HEK293 (cell line): Measurements from ENCODE around the gene SLC12A3.

Source experiments
- CTCF ChIA-PET: fragments of 350-600 bp; formaldehyde crosslinking; extraction: SDS; loops from one replicate; lab custom pipeline; 2021; ENCODE audit warnings: antibody characterized with exemption; lab: Yijun Ruan, JAX
- POLR2A ChIA-PET: fragments of 300-600 bp; formaldehyde crosslinking; extraction: SDS; loops from one replicate; lab custom pipeline; 2020; ENCODE audit warnings: antibody characterized with exemption, inconsistent platforms; lab: Yijun Ruan, JAX
- H3K27ac ChIP-seq: fragments of 200-500 bp; sonication (Bioruptor generic); 2 replicates; pipeline ENCODE4 v1.5.1; 2014; ENCODE audit warnings: low read depth, low read length, control low read depth, inconsistent platforms; ENCODE audit errors: extremely low read depth
- H3K36me3 ChIP-seq, 2 experiments: fragments of 200-500 bp in 1 of 2; sonication (Bioruptor generic) in 1 of 2; 1 replicate in 1 of 2; 2 replicates in 1 of 2; pipeline ENCODE4 v1.5.1; 2014 to 2017; ENCODE audit warnings: inconsistent platforms in 2 of 2, low read length in 2 of 2; ENCODE audit not compliant: control insufficient read depth in 2 of 2, insufficient read depth in 1 of 2
- H3K4me1 ChIP-seq: fragments of 200-500 bp; sonication (Bioruptor generic); 2 replicates; pipeline ENCODE4 v1.5.1; 2014; ENCODE audit warnings: mild to moderate bottlenecking, low read length, inconsistent platforms; ENCODE audit not compliant: control insufficient read depth, insufficient read depth
- H3K4me3 ChIP-seq: 2 replicates; pipeline ENCODE4 v1.5.1; 2011; ENCODE audit warnings: low read depth, mild to moderate bottlenecking, control low read depth, low read length, moderate library complexity
- H3K9me3 ChIP-seq: fragments of 200-500 bp; sonication (Bioruptor generic); 2 replicates; pipeline ENCODE4 v1.5.1; 2014; ENCODE audit warnings: low read depth, low read length, inconsistent platforms; ENCODE audit not compliant: control insufficient read depth, insufficient read depth
- HOXA7 ChIP-seq: sonication (generic); formaldehyde crosslinking; IDR thresholded peaks from 2 replicates; pipeline ENCODE4 v1.8.1; 2022; ENCODE audit warnings: missing genetic modification reagents, borderline replicate concordance
- HOXD13 ChIP-seq: sonication (generic); formaldehyde crosslinking; IDR thresholded peaks from 2 replicates; pipeline ENCODE4 v1.8.0; 2022; ENCODE audit warnings: missing genetic modification reagents, borderline replicate concordance
- KLF7 ChIP-seq: fragments of 450-650 bp; formaldehyde crosslinking; IDR thresholded peaks from 2 replicates; pipeline ENCODE4 v1.5.1; 2016; ENCODE audit warnings: missing biosample characterization, missing genetic modification characterization, borderline replicate concordance
- MYNN ChIP-seq: fragments of 450-650 bp; formaldehyde crosslinking; IDR thresholded peaks from 2 replicates; pipeline ENCODE4 v1.5.1; 2016; ENCODE audit warnings: missing biosample characterization, missing genetic modification characterization, borderline replicate concordance
- REPIN1 ChIP-seq: fragments of 450-650 bp; formaldehyde crosslinking; IDR thresholded peaks from 2 replicates; pipeline ENCODE4 v1.5.1; 2017; ENCODE audit warnings: missing biosample characterization, missing genetic modification characterization, low read depth
- SALL2 ChIP-seq: fragments of 450-650 bp; formaldehyde crosslinking; IDR thresholded peaks from 2 replicates; pipeline ENCODE4 v1.5.0; 2017; ENCODE audit warnings: missing biosample characterization, mild to moderate bottlenecking, missing genetic modification characterization, borderline replicate concordance
- TRIM28 ChIP-seq: IDR thresholded peaks from 2 replicates; pipeline ENCODE4 v1.6.1; 2011; ENCODE audit warnings: low read length, control low read depth, borderline replicate concordance
- ZIC2 ChIP-seq: fragments of 450-650 bp; formaldehyde crosslinking; IDR thresholded peaks from 2 replicates; pipeline ENCODE4 v1.5.1; 2016; ENCODE audit warnings: missing biosample characterization, missing genetic modification characterization
- ZNF133 ChIP-seq: fragments of 450-650 bp; formaldehyde crosslinking; IDR thresholded peaks from 2 replicates; pipeline ENCODE4 v1.5.1; 2016; ENCODE audit warnings: missing biosample characterization, missing genetic modification characterization
- ZNF202 ChIP-seq: fragments of 450-650 bp; formaldehyde crosslinking; IDR thresholded peaks from 2 replicates; pipeline ENCODE4 v1.5.1; 2016; ENCODE audit warnings: missing biosample characterization, missing genetic modification characterization, borderline replicate concordance
- ZNF223 ChIP-seq: fragments of 450-650 bp; formaldehyde crosslinking; IDR thresholded peaks from 2 replicates; pipeline ENCODE4 v1.5.1; 2016; ENCODE audit warnings: missing biosample characterization, missing genetic modification characterization
- ZNF266 ChIP-seq: fragments of 450-650 bp; formaldehyde crosslinking; IDR thresholded peaks from 2 replicates; pipeline ENCODE4 v1.5.1; 2016; ENCODE audit warnings: missing biosample characterization, missing genetic modification characterization, low read depth
- ZNF626 ChIP-seq: fragments of 450-650 bp; sonication (Bioruptor Pico); formaldehyde crosslinking; IDR thresholded peaks from 2 replicates; pipeline ENCODE4 v1.5.1; 2018; ENCODE audit warnings: missing biosample characterization, missing genetic modification characterization, inconsistent platforms
- ZNF677 ChIP-seq: fragments of 450-650 bp; IDR thresholded peaks from 2 replicates; pipeline ENCODE4 v1.5.0; 2018; ENCODE audit warnings: missing biosample characterization, mild to moderate bottlenecking, missing genetic modification characterization, moderate library complexity
- ZNF768 ChIP-seq: fragments of 450-650 bp; formaldehyde crosslinking; IDR thresholded peaks from 2 replicates; pipeline ENCODE4 v1.5.1; 2018; ENCODE audit warnings: missing biosample characterization, mild to moderate bottlenecking, missing genetic modification characterization
- ZNF792 ChIP-seq: fragments of 450-650 bp; formaldehyde crosslinking; IDR thresholded peaks from 2 replicates; pipeline ENCODE4 v1.5.1; 2016; ENCODE audit warnings: missing biosample characterization, missing genetic modification characterization
- TF ChIP-seq, protein P1 (sequence below): IDR thresholded peaks from 2 replicates; pipeline ENCODE4 v1.6.1; 2011; ENCODE audit warnings: mild to moderate bottlenecking, low read depth, low read length, borderline replicate concordance
- TF ChIP-seq, protein P2 (sequence below): fragments of 450-650 bp; formaldehyde crosslinking; IDR thresholded peaks from 2 replicates; pipeline ENCODE4 v1.5.1; 2016; ENCODE audit warnings: missing biosample characterization, missing genetic modification characterization
- TF ChIP-seq, protein P3 (sequence below): fragments of 450-650 bp; formaldehyde crosslinking; conservative IDR thresholded peaks from 2 replicates; pipeline ENCODE4 v1.5.1; 2016; ENCODE audit warnings: low read depth, missing biosample characterization, missing genetic modification characterization
- TF ChIP-seq, protein P4 (sequence below): fragments of 450-650 bp; formaldehyde crosslinking; IDR thresholded peaks from 2 replicates; pipeline ENCODE4 v1.5.1; 2017; ENCODE audit warnings: missing biosample characterization, missing genetic modification characterization

SLC12A3 gene

DNA sequence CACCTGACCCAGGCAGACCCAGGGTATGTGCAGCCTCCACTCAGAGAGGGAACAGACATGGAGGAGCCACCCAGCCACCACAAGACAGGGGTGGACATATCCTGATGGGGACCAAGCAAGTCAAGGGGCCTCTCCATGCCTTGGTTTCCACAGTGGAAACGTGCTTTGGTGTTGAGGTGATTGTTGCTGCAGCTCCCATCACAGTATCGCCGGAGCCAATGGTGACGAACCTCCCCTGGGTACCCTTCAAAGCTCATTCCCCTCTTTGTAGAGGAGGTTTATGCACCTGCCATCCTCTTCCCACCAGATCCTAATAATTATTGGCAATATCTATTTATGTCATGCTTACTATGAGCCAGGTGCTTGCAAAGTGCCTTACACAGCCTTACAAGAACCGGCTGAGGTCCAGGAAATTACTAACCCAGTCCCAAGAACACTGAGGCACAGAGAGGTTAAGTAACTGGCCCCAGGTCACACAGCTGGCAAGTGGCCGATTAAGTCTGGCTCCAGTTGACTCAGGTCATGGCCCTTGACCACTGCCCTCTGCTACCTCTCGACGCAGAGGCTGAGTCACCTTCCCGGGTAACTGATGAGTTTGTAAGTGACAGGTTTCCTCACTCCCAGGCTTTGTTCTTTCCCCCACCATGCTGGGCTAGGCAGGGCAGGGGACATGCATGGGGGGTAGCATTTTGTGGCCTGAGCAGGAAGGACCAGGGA is 20.6 kb downstream of the SLC12A3 start:
- ChIA-PET POLR2A (interaction anchor here (0.6 kb wide), 1 partner anchor 435 kb away, joined by 3 read pairs; the partner anchor contains the start of gene NUDT21), CTCF (interaction anchor here (1.1 kb wide), 1 partner anchor 11 kb away, joined by 4 read pairs; no protein-coding TSS in a partner anchor)
- H3K9me3 ChIP-seq: no peaks in the 10 kb centered on the region
- no peak overlapping the region for H3K4me3 ChIP-seq
- no peaks in the 10 kb centered on the region for H3K4me1 ChIP-seq
- H3K27ac ChIP-seq: no peak overlapping the region
- no peaks in the 10 kb centered on the region for H3K36me3 ChIP-seq
- TF ChIP-seq ZIC2 (tag by site-specific recombination): no peak
- peak; percentile 70 for TF ChIP-seq ZNF768 (tag by site-specific recombination)
- TF ChIP-seq HOXD13 (CRISPR knock-in tag): no peak
- TF ChIP-seq TRIM28: peak; percentile 93; the same call in 1 of the 2 replicates

DNA sequence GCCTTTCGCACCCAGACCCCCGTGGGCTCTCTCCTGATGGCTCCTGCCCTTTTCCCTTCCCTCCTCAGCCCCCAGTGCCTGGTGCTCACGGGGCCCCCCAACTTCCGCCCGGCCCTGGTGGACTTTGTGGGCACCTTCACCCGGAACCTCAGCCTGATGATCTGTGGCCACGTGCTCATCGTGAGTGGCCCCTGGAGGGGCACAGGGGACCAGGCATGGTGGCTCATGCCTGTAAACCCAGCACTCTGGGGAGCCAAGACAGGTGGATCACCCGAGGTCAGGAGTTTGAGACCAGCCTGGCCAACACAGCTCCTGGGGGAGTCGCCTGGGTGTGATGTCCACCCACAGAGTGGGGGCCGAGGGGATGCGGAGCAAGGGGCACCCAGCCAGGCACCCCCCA is 21.3 kb downstream of the SLC12A3 start:
- CTCF ChIA-PET: no interaction called here
- no peak overlapping the region for H3K27ac ChIP-seq
- POLR2A ChIA-PET: no interaction called here

DNA sequence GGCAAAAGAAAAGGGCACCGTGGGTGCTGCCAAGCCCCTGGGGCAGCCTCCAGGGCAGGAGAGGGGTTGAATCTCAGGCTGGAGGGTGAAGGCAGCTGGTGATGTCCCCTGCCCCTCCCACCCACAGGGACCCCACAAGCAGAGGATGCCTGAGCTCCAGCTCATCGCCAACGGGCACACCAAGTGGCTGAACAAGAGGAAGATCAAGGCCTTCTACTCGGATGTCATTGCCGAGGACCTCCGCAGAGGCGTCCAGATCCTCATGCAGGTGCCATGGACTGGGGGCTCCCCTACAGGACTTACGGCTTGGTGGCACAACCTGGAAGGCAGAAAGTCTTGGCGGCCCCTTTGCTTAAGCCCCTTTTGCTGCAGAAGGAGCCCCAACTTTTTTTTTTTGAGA is 21.8 kb downstream of the SLC12A3 start:
- Histone ChIP-seq H3K27ac (no peak overlapping the region), H3K9me3 (no peaks in the 10 kb centered on the region), H3K36me3 (no peaks in the 10 kb centered on the region)
- CTCF ChIA-PET: no interaction called here
- no peak for TF ChIP-seq ZNF133
- no peak for TF ChIP-seq ZNF223 (tag by site-specific recombination)
- TF ChIP-seq, protein P1, sequence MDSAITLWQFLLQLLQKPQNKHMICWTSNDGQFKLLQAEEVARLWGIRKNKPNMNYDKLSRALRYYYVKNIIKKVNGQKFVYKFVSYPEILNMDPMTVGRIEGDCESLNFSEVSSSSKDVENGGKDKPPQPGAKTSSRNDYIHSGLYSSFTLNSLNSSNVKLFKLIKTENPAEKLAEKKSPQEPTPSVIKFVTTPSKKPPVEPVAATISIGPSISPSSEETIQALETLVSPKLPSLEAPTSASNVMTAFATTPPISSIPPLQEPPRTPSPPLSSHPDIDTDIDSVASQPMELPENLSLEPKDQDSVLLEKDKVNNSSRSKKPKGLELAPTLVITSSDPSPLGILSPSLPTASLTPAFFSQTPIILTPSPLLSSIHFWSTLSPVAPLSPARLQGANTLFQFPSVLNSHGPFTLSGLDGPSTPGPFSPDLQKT: no peak
- TF ChIP-seq, protein P2, sequence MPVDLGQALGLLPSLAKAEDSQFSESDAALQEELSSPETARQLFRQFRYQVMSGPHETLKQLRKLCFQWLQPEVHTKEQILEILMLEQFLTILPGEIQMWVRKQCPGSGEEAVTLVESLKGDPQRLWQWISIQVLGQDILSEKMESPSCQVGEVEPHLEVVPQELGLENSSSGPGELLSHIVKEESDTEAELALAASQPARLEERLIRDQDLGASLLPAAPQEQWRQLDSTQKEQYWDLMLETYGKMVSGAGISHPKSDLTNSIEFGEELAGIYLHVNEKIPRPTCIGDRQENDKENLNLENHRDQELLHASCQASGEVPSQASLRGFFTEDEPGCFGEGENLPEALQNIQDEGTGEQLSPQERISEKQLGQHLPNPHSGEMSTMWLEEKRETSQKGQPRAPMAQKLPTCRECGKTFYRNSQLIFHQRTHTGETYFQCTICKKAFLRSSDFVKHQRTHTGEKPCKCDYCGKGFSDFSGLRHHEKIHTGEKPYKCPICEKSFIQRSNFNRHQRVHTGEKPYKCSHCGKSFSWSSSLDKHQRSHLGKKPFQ (tag by site-specific recombination): no peak
- no peak for TF ChIP-seq ZNF677
- no peak for TF ChIP-seq ZNF202
- TF ChIP-seq ZNF626: no peak
- TF ChIP-seq REPIN1: no peak
- TF ChIP-seq, protein P3, sequence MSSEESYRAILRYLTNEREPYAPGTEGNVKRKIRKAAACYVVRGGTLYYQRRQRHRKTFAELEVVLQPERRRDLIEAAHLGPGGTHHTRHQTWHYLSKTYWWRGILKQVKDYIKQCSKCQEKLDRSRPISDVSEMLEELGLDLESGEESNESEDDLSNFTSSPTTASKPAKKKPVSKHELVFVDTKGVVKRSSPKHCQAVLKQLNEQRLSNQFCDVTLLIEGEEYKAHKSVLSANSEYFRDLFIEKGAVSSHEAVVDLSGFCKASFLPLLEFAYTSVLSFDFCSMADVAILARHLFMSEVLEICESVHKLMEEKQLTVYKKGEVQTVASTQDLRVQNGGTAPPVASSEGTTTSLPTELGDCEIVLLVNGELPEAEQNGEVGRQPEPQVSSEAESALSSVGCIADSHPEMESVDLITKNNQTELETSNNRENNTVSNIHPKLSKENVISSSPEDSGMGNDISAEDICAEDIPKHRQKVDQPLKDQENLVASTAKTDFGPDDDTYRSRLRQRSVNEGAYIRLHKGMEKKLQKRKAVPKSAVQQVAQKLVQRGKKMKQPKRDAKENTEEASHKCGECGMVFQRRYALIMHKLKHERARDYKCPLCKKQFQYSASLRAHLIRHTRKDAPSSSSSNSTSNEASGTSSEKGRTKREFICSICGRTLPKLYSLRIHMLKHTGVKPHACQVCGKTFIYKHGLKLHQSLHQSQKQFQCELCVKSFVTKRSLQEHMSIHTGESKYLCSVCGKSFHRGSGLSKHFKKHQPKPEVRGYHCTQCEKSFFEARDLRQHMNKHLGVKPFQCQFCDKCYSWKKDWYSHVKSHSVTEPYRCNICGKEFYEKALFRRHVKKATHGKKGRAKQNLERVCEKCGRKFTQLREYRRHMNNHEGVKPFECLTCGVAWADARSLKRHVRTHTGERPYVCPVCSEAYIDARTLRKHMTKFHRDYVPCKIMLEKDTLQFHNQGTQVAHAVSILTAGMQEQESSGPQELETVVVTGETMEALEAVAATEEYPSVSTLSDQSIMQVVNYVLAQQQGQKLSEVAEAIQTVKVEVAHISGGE (tag by site-specific recombination): no peak
- TF ChIP-seq, protein P4, sequence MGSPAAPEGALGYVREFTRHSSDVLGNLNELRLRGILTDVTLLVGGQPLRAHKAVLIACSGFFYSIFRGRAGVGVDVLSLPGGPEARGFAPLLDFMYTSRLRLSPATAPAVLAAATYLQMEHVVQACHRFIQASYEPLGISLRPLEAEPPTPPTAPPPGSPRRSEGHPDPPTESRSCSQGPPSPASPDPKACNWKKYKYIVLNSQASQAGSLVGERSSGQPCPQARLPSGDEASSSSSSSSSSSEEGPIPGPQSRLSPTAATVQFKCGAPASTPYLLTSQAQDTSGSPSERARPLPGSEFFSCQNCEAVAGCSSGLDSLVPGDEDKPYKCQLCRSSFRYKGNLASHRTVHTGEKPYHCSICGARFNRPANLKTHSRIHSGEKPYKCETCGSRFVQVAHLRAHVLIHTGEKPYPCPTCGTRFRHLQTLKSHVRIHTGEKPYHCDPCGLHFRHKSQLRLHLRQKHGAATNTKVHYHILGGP (tag by site-specific recombination): no peak
- TF ChIP-seq SALL2: no peak
- TF ChIP-seq, all 188 proteins: peak for 0
- H3K4me3 ChIP-seq: no peak overlapping the region
- POLR2A ChIA-PET: no interaction called here
- no peaks in the 10 kb centered on the region for H3K4me1 ChIP-seq

More for the DNA sequence above, 21.3 kb downstream of the SLC12A3 start:
- Histone ChIP-seq H3K9me3 (no peaks in the 10 kb centered on the region), H3K36me3 (no peaks in the 10 kb centered on the region), H3K4me1 (no peaks in the 10 kb centered on the region), H3K4me3 (no peak overlapping the region)
- TF ChIP-seq HOXA7 (no peak), ZNF792 (no peak), KLF7 (no peak), ZNF266 (no peak), MYNN (tag by site-specific recombination) (no peak)
